Brain microvascular endothelial cell (primary cell): ENCODE measurements around the gene LRMDA.

Source experiments
- DNase-seq: peaks from one replicate; pipeline ENCODE4 v3.0.0-alpha.2; 2020
- H3K27ac ChIP-seq: fragments of 250-450 bp; sonication (Bioruptor Pico); 2 replicates; pipeline ENCODE4 v1.5.1; 2020; ENCODE audit warnings: mild to moderate bottlenecking, moderate library complexity
- H3K27me3 ChIP-seq: fragments of 250-450 bp; sonication (Bioruptor Pico); replicated peaks from 2 replicates; pipeline ENCODE4 v1.5.1; 2020; ENCODE audit warnings: mild to moderate bottlenecking
- H3K36me3 ChIP-seq: fragments of 250-450 bp; sonication (Bioruptor Pico); replicated peaks from 2 replicates; pipeline ENCODE4 v1.5.1; 2020; ENCODE audit warnings: mild to moderate bottlenecking
- H3K4me3 ChIP-seq: 2 replicates; pipeline ENCODE4 v1.5.1; 2011; ENCODE audit warnings: low read depth, mild to moderate bottlenecking, control low read depth, low read length, moderate library complexity
- CTCF ChIP-seq: IDR thresholded peaks from 2 replicates; pipeline ENCODE4 v1.5.1; 2011; ENCODE audit warnings: low read depth, mild to moderate bottlenecking, moderate library complexity, low read length, control low read depth, inconsistent platforms; ENCODE audit errors: missing control alignments
- in situ Hi-C: cut with HindIII; loops from 2 replicates; pipeline ENCODE4 v1.10.0; 2017; ENCODE audit warnings: low sequenced_read_pairs, low pct_ligation_motif_present

Gene LRMDA

GRCh38 chr10:76172020-76172419, 740.6 kb downstream of the LRMDA start:
- Histone ChIP-seq H3K27ac (no peak overlapping the region), H3K27me3 (no peaks in the 10 kb centered on the region), H3K4me3 (no peak overlapping the region), H3K36me3 (no peaks in the 10 kb centered on the region)
- no peak for TF ChIP-seq CTCF
- DNase-seq: no peak
- in situ Hi-C loops: no loop called here

- in situ Hi-C loops: no loop called here
- Histone ChIP-seq H3K4me3 (no peak overlapping the region), H3K27ac (no peak overlapping the region), H3K27me3 (no peaks in the 10 kb centered on the region), H3K36me3 (no peaks in the 10 kb centered on the region)
- DNase-seq: no peak
- no peak for TF ChIP-seq CTCF
Observed at GRCh38 chr10:76175533-76176165, 744.2 kb downstream of the LRMDA start.

GRCh38 chr10:76176166-76176550, 744.7 kb downstream of the LRMDA start:
- in situ Hi-C loops: no loop called here
- H3K36me3 ChIP-seq: no peaks in the 10 kb centered on the region
- no peak overlapping the region for H3K27ac ChIP-seq
- no peak for DNase-seq
- H3K27me3 ChIP-seq: no peaks in the 10 kb centered on the region
- no peak overlapping the region for H3K4me3 ChIP-seq
- TF ChIP-seq CTCF: no peak

GRCh38 chr10:76177936-76178335, 746.5 kb downstream of the LRMDA start:
- no peak for TF ChIP-seq CTCF
- DNase-seq: no peak
- H3K27ac ChIP-seq: no peak overlapping the region
- H3K36me3 ChIP-seq: no peaks in the 10 kb centered on the region
- in situ Hi-C loops: no loop called here
- H3K4me3 ChIP-seq: no peak overlapping the region
- no peaks in the 10 kb centered on the region for H3K27me3 ChIP-seq

- Histone ChIP-seq H3K36me3 (no peaks in the 10 kb centered on the region), H3K27me3 (no peaks in the 10 kb centered on the region), H3K4me3 (no peak overlapping the region), H3K27ac (no peak overlapping the region)
- TF ChIP-seq CTCF: no peak
- in situ Hi-C loops: no loop called here
- no peak for DNase-seq
Observed at GRCh38 chr10:76178532-76179292, 747.3 kb downstream of the LRMDA start.

- TF ChIP-seq CTCF: no peak
Observed at GRCh38 chr10:76179806-76180205, 748.4 kb downstream of the LRMDA start.

More at GRCh38 chr10:76179806-76180205, 748.4 kb downstream of the LRMDA start:
- in situ Hi-C loops: no loop called here
- no peak overlapping the region for H3K4me3 ChIP-seq
- H3K27me3 ChIP-seq: no peaks in the 10 kb centered on the region
- H3K36me3 ChIP-seq: no peaks in the 10 kb centered on the region
- H3K27ac ChIP-seq: no peak overlapping the region
- no peak for DNase-seq
